H7 (cell line): Measurements from ENCODE around the gene TM9SF3. TPM values are rescaled to one million over a fixed set of nuclear protein-coding genes. Genes with fewer than 3 reads are reported as not detected.

Experiments
- DNase-seq: peaks from one replicate; pipeline ENCODE4 v3.0.0; 2012
- H3K27me3 ChIP-seq: 2 replicates; pipeline ENCODE4 v1.6.0; 2011; ENCODE audit warnings: mild to moderate bottlenecking, low read length; ENCODE audit not compliant: control insufficient read depth, insufficient read depth
- H3K36me3 ChIP-seq: replicated peaks from 2 replicates; pipeline ENCODE4 v1.5.1; 2011; ENCODE audit warnings: low read length; ENCODE audit not compliant: control insufficient read depth, insufficient read depth
- H3K4me3 ChIP-seq: 2 replicates; pipeline ENCODE4 v1.5.1; 2011; ENCODE audit warnings: low read depth, mild to moderate bottlenecking, control low read depth, low read length, moderate library complexity; ENCODE audit not compliant: insufficient read depth
- total RNA-seq: library from RNA; depleted of rRNA; stranded (reverse); fragments of >200 nt; shearing (Covaris generic); gene quantifications from 2 replicates; pipeline ENCODE4 v1.2.3, GENCODE V29; 2014

Gene TM9SF3
- total RNA-seq, 1 experiment from 2014 or later: 33.6 TPM

- H3K4me3 ChIP-seq: no peak overlapping the region
- H3K36me3 ChIP-seq: no peaks in the 10 kb centered on the region
- no peaks in the 10 kb centered on the region for H3K27me3 ChIP-seq
- DNase-seq: no peak
Measured at GRCh38 chr10:96612055-96612830, 25.4 kb upstream of the TM9SF3 start.

GRCh38 chr10:96610817-96611216 is 24.0 kb upstream of the TM9SF3 start:
- H3K27me3 ChIP-seq: no peaks in the 10 kb centered on the region
- H3K36me3 ChIP-seq: no peaks in the 10 kb centered on the region
- no peak for DNase-seq
- H3K4me3 ChIP-seq: no peak overlapping the region

GRCh38 chr10:96609510-96609909 is 22.7 kb upstream of the TM9SF3 start:
- Histone ChIP-seq H3K4me3 (no peak overlapping the region), H3K27me3 (no peaks in the 10 kb centered on the region), H3K36me3 (no peaks in the 10 kb centered on the region)
- DNase-seq: no peak

- DNase-seq: no peak
- H3K4me3 ChIP-seq: no peak overlapping the region
- no peaks in the 10 kb centered on the region for H3K36me3 ChIP-seq
- H3K27me3 ChIP-seq: no peaks in the 10 kb centered on the region
Measured at GRCh38 chr10:96608805-96609204, 22.0 kb upstream of the TM9SF3 start.

GRCh38 chr10:96608262-96608661 is 21.4 kb upstream of the TM9SF3 start:
- no peaks in the 10 kb centered on the region for H3K36me3 ChIP-seq
- no peaks in the 10 kb centered on the region for H3K27me3 ChIP-seq
- H3K4me3 ChIP-seq: no peak overlapping the region
- DNase-seq: no peak

- H3K4me3 ChIP-seq: no peak overlapping the region
- no peaks in the 10 kb centered on the region for H3K27me3 ChIP-seq
- no peaks in the 10 kb centered on the region for H3K36me3 ChIP-seq
- DNase-seq: no peak
Measured at GRCh38 chr10:96606946-96607345, 20.1 kb upstream of the TM9SF3 start.

GRCh38 chr10:96606216-96606615 is 19.4 kb upstream of the TM9SF3 start:
- H3K27me3 ChIP-seq: no peaks in the 10 kb centered on the region
- DNase-seq: no peak
- no peak overlapping the region for H3K4me3 ChIP-seq
- H3K36me3 ChIP-seq: no peaks in the 10 kb centered on the region

GRCh38 chr10:96600337-96600736 is 13.5 kb upstream of the TM9SF3 start:
- H3K27me3 ChIP-seq: no peaks in the 10 kb centered on the region
- no peaks in the 10 kb centered on the region for H3K36me3 ChIP-seq
- no peak for DNase-seq
- no peak overlapping the region for H3K4me3 ChIP-seq

GRCh38 chr10:96598846-96599245 is 12.0 kb upstream of the TM9SF3 start:
- no peak for DNase-seq

GRCh38 chr10:96596422-96597407 is 9.9 kb upstream of the TM9SF3 start:
- DNase-seq: no peak
- Histone ChIP-seq H3K27me3 (no peaks in the 10 kb centered on the region), H3K36me3 (no peaks in the 10 kb centered on the region), H3K4me3 (no peak overlapping the region)

More at GRCh38 chr10:96598846-96599245, 12.0 kb upstream of the TM9SF3 start:
- Histone ChIP-seq H3K4me3 (no peak overlapping the region), H3K27me3 (no peaks in the 10 kb centered on the region), H3K36me3 (no peaks in the 10 kb centered on the region)

- Histone ChIP-seq H3K4me3 (no peak overlapping the region), H3K27me3 (no peaks in the 10 kb centered on the region), H3K36me3 (no peaks in the 10 kb centered on the region)
- DNase-seq: no peak
Measured at GRCh38 chr10:96595741-96596140, 8.9 kb upstream of the TM9SF3 start.

GRCh38 chr10:96591946-96592345 is 5.1 kb upstream of the TM9SF3 start:
- H3K36me3 ChIP-seq: no peaks in the 10 kb centered on the region
- H3K27me3 ChIP-seq: no peaks in the 10 kb centered on the region
- no peak overlapping the region for H3K4me3 ChIP-seq
- no peak for DNase-seq

GRCh38 chr10:96588616-96589419 is 2.0 kb upstream of the TM9SF3 start:
- H3K36me3 ChIP-seq: no peaks in the 10 kb centered on the region

GRCh38 chr10:96588060-96588554 is 1.3 kb upstream of the TM9SF3 start:
- H3K4me3 ChIP-seq: no peak overlapping the region
- H3K27me3 ChIP-seq: no peaks in the 10 kb centered on the region
- no peak for DNase-seq
- H3K36me3 ChIP-seq: no peaks in the 10 kb centered on the region

More at GRCh38 chr10:96588616-96589419, 2.0 kb upstream of the TM9SF3 start:
- no peaks in the 10 kb centered on the region for H3K27me3 ChIP-seq
- no peak overlapping the region for H3K4me3 ChIP-seq
- no peak for DNase-seq
